ENCODE data around the gene ZC2HC1C. TPM values are rescaled to one million over a fixed set of nuclear protein-coding genes. Genes with fewer than 3 reads are reported as not detected.
A peak's percentile ranks its signal among the peaks of the same experiment; 100 is the strongest.

The ZC2HC1C gene
- total and polyA plus RNA-seq, 2 of the 13 experiments (the other 11 are each of a cell fraction or from before 2014, with no cell fraction given), result 3.3 to 3.5 TPM

DNA sequence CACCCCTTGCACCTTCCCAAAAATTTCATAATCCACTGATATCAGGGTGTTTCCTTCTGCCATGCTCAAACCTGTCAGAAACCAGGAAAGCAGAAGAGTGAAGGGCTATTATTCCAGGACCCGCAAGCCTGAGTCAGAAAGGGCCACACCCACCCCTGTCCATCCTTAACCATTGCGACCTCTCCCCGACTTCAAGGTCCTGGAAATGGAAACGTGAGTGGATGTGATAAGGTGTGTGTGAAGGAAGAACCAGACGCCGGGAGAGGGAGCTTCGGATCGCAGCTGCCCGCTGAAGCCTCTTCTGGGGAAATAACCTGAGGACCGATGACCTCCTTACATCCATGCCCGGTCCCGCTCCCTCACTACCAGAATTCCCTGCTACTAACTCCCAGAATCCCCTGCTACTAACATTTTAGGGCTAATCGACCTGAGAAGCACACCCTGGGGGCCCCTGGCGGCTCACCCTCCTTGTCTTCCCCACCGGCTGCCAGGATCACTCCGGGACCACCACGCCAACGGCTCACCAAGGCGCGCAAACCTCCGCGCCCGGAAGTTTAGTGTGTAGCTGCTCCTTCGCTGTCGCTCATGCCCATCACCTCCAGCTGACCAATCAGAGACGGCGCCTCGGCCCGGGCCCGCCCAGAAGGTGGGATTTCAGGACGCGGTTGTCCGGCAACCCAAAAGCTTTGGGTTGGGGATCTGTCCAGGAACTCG, 5.8 kb upstream of the ZC2HC1C start, which contains the start of gene ACYP1 (continued):
- TF ChIP-seq SPEN (CRISPR knock-in tag; IDR thresholded peaks at IDR 0.05; ENCODE audit: low read depth) (peak; percentile 57; the same call in 1 of the 2 replicates), RARA (CRISPR knock-in tag; IDR thresholded peaks at IDR 0.05) (0 out of 2 replicates have a peak, but pooled peaks have one; percentile 11), ZNF660 (CRISPR knock-in tag; IDR thresholded peaks at IDR 0.05; ENCODE audit: borderline replicate concordance, low read depth) (no peak), TGIF2 (CRISPR knock-in tag; IDR thresholded peaks at IDR 0.05) (no peak; the same call in 1 of the 2 replicates), ZNF781 (CRISPR knock-in tag; IDR thresholded peaks at IDR 0.05; ENCODE audit: borderline replicate concordance, not compliant biosample characterization) (no peak), ZNF878 (CRISPR knock-in tag; IDR thresholded peaks at IDR 0.05) (no peak), HOXD1 (CRISPR knock-in tag; IDR thresholded peaks at IDR 0.05) (no peak), ZNF264 (CRISPR knock-in tag; IDR thresholded peaks at IDR 0.05) (no peak), ZC3H13 (CRISPR knock-in tag; IDR thresholded peaks at IDR 0.05) (no peak), RNF2 (conservative IDR thresholded peaks at IDR 0.05; ENCODE audit: low read depth) (no peak), ZNF850 (CRISPR knock-in tag; conservative IDR thresholded peaks at IDR 0.05) (no peak), CAMTA2 (CRISPR knock-in tag; IDR thresholded peaks at IDR 0.05; ENCODE audit: borderline replicate concordance) (no peak)
- TF ChIP-seq, protein P1, sequence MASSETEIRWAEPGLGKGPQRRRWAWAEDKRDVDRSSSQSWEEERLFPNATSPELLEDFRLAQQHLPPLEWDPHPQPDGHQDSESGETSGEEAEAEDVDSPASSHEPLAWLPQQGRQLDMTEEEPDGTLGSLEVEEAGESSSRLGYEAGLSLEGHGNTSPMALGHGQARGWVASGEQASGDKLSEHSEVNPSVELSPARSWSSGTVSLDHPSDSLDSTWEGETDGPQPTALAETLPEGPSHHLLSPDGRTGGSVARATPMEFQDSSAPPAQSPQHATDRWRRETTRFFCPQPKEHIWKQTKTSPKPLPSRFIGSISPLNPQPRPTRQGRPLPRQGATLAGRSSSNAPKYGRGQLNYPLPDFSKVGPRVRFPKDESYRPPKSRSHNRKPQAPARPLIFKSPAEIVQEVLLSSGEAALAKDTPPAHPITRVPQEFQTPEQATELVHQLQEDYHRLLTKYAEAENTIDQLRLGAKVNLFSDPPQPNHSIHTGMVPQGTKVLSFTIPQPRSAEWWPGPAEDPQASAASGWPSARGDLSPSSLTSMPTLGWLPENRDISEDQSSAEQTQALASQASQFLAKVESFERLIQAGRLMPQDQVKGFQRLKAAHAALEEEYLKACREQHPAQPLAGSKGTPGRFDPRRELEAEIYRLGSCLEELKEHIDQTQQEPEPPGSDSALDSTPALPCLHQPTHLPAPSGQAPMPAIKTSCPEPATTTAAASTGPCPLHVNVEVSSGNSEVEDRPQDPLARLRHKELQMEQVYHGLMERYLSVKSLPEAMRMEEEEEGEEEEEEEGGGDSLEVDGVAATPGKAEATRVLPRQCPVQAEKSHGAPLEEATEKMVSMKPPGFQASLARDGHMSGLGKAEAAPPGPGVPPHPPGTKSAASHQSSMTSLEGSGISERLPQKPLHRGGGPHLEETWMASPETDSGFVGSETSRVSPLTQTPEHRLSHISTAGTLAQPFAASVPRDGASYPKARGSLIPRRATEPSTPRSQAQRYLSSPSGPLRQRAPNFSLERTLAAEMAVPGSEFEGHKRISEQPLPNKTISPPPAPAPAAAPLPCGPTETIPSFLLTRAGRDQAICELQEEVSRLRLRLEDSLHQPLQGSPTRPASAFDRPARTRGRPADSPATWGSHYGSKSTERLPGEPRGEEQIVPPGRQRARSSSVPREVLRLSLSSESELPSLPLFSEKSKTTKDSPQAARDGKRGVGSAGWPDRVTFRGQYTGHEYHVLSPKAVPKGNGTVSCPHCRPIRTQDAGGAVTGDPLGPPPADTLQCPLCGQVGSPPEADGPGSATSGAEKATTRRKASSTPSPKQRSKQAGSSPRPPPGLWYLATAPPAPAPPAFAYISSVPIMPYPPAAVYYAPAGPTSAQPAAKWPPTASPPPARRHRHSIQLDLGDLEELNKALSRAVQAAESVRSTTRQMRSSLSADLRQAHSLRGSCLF (CRISPR knock-in tag; IDR thresholded peaks at IDR 0.05; ENCODE audit: borderline replicate concordance), result no peak
- TF ChIP-seq, protein P2, sequence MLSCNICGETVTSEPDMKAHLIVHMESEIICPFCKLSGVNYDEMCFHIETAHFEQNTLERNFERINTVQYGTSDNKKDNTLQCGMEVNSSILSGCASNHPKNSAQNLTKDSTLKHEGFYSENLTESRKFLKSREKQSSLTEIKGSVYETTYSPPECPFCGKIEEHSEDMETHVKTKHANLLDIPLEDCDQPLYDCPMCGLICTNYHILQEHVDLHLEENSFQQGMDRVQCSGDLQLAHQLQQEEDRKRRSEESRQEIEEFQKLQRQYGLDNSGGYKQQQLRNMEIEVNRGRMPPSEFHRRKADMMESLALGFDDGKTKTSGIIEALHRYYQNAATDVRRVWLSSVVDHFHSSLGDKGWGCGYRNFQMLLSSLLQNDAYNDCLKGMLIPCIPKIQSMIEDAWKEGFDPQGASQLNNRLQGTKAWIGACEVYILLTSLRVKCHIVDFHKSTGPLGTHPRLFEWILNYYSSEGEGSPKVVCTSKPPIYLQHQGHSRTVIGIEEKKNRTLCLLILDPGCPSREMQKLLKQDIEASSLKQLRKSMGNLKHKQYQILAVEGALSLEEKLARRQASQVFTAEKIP (CRISPR knock-in tag; IDR thresholded peaks at IDR 0.05; ENCODE audit: borderline replicate concordance), result no peak
- TF ChIP-seq, protein P3, sequence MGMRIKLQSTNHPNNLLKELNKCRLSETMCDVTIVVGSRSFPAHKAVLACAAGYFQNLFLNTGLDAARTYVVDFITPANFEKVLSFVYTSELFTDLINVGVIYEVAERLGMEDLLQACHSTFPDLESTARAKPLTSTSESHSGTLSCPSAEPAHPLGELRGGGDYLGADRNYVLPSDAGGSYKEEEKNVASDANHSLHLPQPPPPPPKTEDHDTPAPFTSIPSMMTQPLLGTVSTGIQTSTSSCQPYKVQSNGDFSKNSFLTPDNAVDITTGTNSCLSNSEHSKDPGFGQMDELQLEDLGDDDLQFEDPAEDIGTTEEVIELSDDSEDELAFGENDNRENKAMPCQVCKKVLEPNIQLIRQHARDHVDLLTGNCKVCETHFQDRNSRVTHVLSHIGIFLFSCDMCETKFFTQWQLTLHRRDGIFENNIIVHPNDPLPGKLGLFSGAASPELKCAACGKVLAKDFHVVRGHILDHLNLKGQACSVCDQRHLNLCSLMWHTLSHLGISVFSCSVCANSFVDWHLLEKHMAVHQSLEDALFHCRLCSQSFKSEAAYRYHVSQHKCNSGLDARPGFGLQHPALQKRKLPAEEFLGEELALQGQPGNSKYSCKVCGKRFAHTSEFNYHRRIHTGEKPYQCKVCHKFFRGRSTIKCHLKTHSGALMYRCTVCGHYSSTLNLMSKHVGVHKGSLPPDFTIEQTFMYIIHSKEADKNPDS (CRISPR knock-in tag; IDR thresholded peaks at IDR 0.05), result no peak
- TF ChIP-seq, protein P4, sequence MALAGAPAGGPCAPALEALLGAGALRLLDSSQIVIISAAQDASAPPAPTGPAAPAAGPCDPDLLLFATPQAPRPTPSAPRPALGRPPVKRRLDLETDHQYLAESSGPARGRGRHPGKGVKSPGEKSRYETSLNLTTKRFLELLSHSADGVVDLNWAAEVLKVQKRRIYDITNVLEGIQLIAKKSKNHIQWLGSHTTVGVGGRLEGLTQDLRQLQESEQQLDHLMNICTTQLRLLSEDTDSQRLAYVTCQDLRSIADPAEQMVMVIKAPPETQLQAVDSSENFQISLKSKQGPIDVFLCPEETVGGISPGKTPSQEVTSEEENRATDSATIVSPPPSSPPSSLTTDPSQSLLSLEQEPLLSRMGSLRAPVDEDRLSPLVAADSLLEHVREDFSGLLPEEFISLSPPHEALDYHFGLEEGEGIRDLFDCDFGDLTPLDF (CRISPR knock-in tag; IDR thresholded peaks at IDR 0.05), result peak; percentile 96
- TF ChIP-seq, protein P5, sequence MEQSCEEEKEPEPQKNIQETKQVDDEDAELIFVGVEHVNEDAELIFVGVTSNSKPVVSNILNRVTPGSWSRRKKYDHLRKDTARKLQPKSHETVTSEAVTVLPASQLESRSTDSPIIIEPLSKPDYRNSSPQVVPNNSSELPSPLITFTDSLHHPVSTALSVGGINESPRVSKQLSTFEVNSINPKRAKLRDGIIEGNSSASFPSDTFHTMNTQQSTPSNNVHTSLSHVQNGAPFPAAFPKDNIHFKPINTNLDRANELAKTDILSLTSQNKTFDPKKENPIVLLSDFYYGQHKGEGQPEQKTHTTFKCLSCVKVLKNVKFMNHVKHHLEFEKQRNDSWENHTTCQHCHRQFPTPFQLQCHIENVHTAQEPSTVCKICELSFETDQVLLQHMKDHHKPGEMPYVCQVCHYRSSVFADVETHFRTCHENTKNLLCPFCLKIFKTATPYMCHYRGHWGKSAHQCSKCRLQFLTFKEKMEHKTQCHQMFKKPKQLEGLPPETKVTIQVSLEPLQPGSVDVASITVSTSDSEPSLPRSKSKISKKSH (CRISPR knock-in tag; IDR thresholded peaks at IDR 0.05; ENCODE audit: borderline replicate concordance), result no peak
